BJ (cell line): ENCODE data around the gene PARM1. TPM values are rescaled to one million over a fixed set of nuclear protein-coding genes. Genes with fewer than 3 reads are reported as not detected.

ENCODE experiments used
- CTCF ChIA-PET: fragments of 350-600 bp; formaldehyde crosslinking; extraction: SDS; loops from one replicate; lab custom pipeline; 2021; ENCODE audit warnings: antibody characterized with exemption, inconsistent platforms; lab: Yijun Ruan, JAX
- POLR2A ChIA-PET: fragments of 300-600 bp; sonication (Branson Sonifier 250); formaldehyde crosslinking; extraction: SDS; loops from one replicate; lab custom pipeline; 2021; ENCODE audit warnings: antibody characterized with exemption; lab: Charles Lee
- DNase-seq: peaks from one replicate; pipeline ENCODE4 v3.0.0-alpha.2; 2011; ENCODE audit warnings: low read depth
- H3K27me3 ChIP-seq: 2 replicates; pipeline ENCODE4 v1.6.0; 2011; ENCODE audit warnings: low read length; ENCODE audit not compliant: control insufficient read depth, insufficient read depth
- H3K36me3 ChIP-seq: 2 replicates; pipeline ENCODE4 v1.5.1; 2011; ENCODE audit warnings: low read length; ENCODE audit not compliant: control insufficient read depth, insufficient read depth
- H3K4me3 ChIP-seq: 2 replicates; pipeline ENCODE4 v1.5.1; 2011; ENCODE audit warnings: low read depth, mild to moderate bottlenecking, control low read depth, low read length
- CTCF ChIP-seq: IDR thresholded peaks from 2 replicates; pipeline ENCODE4 v1.5.1; 2011; ENCODE audit warnings: low read depth, mild to moderate bottlenecking, control low read depth, inconsistent platforms, low read length, moderate library complexity; ENCODE audit not compliant: insufficient read depth
- polyA plus RNA-seq: library from polyadenylated mRNA; depleted of rRNA; stranded (reverse); fragments of >200 nt; gene quantifications from 2 replicates; pipeline ENCODE4 v1.2.3, GENCODE V29; 2011

The PARM1 gene
- polyA plus RNA-seq, 1 experiment = 0.01 TPM

GRCh38 chr4:75001871-75002270 is 69.0 kb downstream of the PARM1 start:
- H3K27me3 ChIP-seq = no peaks in the 10 kb centered on the region
- no peak for TF ChIP-seq CTCF
- no peak overlapping the region for H3K4me3 ChIP-seq
- POLR2A ChIA-PET = no interaction called here
- no peak for DNase-seq
- CTCF ChIA-PET = no interaction called here
- H3K36me3 ChIP-seq = no peaks in the 10 kb centered on the region

- H3K27me3 ChIP-seq = no peaks in the 10 kb centered on the region
- no peaks in the 10 kb centered on the region for H3K36me3 ChIP-seq
- no peak for TF ChIP-seq CTCF
- POLR2A ChIA-PET = no interaction called here
- CTCF ChIA-PET = no interaction called here
- no peak for DNase-seq
- H3K4me3 ChIP-seq = no peak overlapping the region
Observed at GRCh38 chr4:75002381-75002780, 69.5 kb downstream of the PARM1 start.

GRCh38 chr4:75003979-75004378 is 71.1 kb downstream of the PARM1 start:
- H3K36me3 ChIP-seq = no peaks in the 10 kb centered on the region
- no peaks in the 10 kb centered on the region for H3K27me3 ChIP-seq
- H3K4me3 ChIP-seq = no peak overlapping the region
- no peak for DNase-seq
- TF ChIP-seq CTCF = no peak
- ChIA-PET CTCF (no interaction called here), POLR2A (no interaction called here)

GRCh38 chr4:75004755-75005668 is 72.1 kb downstream of the PARM1 start:
- CTCF ChIA-PET = no interaction called here
- no peak for TF ChIP-seq CTCF
- DNase-seq = no peak
- H3K27me3 ChIP-seq = no peaks in the 10 kb centered on the region
- POLR2A ChIA-PET = no interaction called here
- no peaks in the 10 kb centered on the region for H3K36me3 ChIP-seq
- no peak overlapping the region for H3K4me3 ChIP-seq

GRCh38 chr4:75005727-75006126 is 72.8 kb downstream of the PARM1 start:
- TF ChIP-seq CTCF = no peak
- POLR2A ChIA-PET = no interaction called here
- Histone ChIP-seq H3K4me3 (no peak overlapping the region), H3K27me3 (no peaks in the 10 kb centered on the region), H3K36me3 (no peaks in the 10 kb centered on the region)
- CTCF ChIA-PET = no interaction called here
- no peak for DNase-seq
